Colonic mucosa (tissue), 4 donors: Measurements from ENCODE around the gene RBL2. TPM values are rescaled to one million over a fixed set of nuclear protein-coding genes. Genes with fewer than 3 reads are reported as not detected.
A peak's percentile ranks its signal among the peaks of the same experiment; 100 is the strongest.

Experiments
- DNase-seq: peaks from one replicate; pipeline ENCODE4 v3.0.0-alpha.2; 2020
- H3K27ac ChIP-seq: fragments of 200-600 bp; one replicate; pipeline ENCODE4 v1.8.0; 2021
- H3K27me3 ChIP-seq: fragments of 200-600 bp; one replicate; pipeline ENCODE4 v1.8.0; 2021
- H3K36me3 ChIP-seq: fragments of 200-600 bp; one replicate; pipeline ENCODE4 v1.8.0; 2021
- H3K4me1 ChIP-seq: fragments of 200-600 bp; one replicate; pipeline ENCODE4 v1.8.0; 2021; ENCODE audit warnings: mild to moderate bottlenecking
- H3K4me3 ChIP-seq: fragments of 200-600 bp; one replicate; pipeline ENCODE4 v1.8.0; 2021
- H3K9ac ChIP-seq, 2 donors: one replicate each; pipeline ENCODE4 v1.7.0; 2013; ENCODE audit warnings: control low read depth in 2 of 2, low read depth in 2 of 2, low read length in 2 of 2
- H3K9me3 ChIP-seq: fragments of 200-600 bp; one replicate; pipeline ENCODE4 v1.8.0; 2021
- CTCF ChIP-seq: fragments of 200-600 bp; IDR thresholded peaks from one replicate; pipeline ENCODE4 v1.8.0; 2022; ENCODE audit warnings: antibody characterized with exemption, mild to moderate bottlenecking
- intact Hi-C: fragments of 100-400 bp; cut with DNase I; formaldehyde crosslinking; loops from one replicate; pipeline ENCODE4 v1.14.1; 2022
- total RNA-seq, 2 donors: library from RNA; stranded (reverse); fragmentation: NEBNext Ultra II Directional in 1 of 2; extraction: Animal tissue kit (Norgen Biotek cat#: 25700) in 1 of 2; gene quantifications; one replicate each; pipeline ENCODE4 v1.2.1, GENCODE V29; 2021
- donor health status: healthy.
- donor health status: DM: no; HTN: no; CAD: no.
- donor health status: DM: no; HTN: no; CAD: no.

RBL2 gene
- total RNA-seq, 2 donors from 2014 or later = 46.9 to 61.3 TPM

GRCh38 chr16:53429221-53429943 is 4.9 kb upstream of the RBL2 start:
- Histone ChIP-seq H3K36me3 (no peaks in the 10 kb centered on the region), H3K9me3 (no peaks in the 10 kb centered on the region), H3K27ac (no peak overlapping the region), H3K27me3 (no peaks in the 10 kb centered on the region), H3K4me1 (no peaks in the 10 kb centered on the region), H3K9ac (no peak overlapping the region), H3K4me3 (no peak overlapping the region)
- no peak for TF ChIP-seq CTCF
- intact Hi-C loops = no loop called here
- DNase-seq = no peak

GRCh38 chr16:53430363-53430762 is 3.9 kb upstream of the RBL2 start:
- no peaks in the 10 kb centered on the region for H3K36me3 ChIP-seq
- H3K27ac ChIP-seq = no peak overlapping the region
- H3K27me3 ChIP-seq = no peaks in the 10 kb centered on the region
- H3K4me3 ChIP-seq = no peak overlapping the region
- DNase-seq = no peak
- intact Hi-C loops = no loop called here
- TF ChIP-seq CTCF = no peak
- no peaks in the 10 kb centered on the region for H3K9me3 ChIP-seq
- no peaks in the 10 kb centered on the region for H3K4me1 ChIP-seq
- H3K9ac ChIP-seq = no peak overlapping the region

- H3K4me3 ChIP-seq = peak overlapping the region; percentile 98
- no peaks in the 10 kb centered on the region for H3K9me3 ChIP-seq
- intact Hi-C loops = no loop called here
- no peak overlapping the region for H3K27ac ChIP-seq
- TF ChIP-seq CTCF = no peak
- H3K36me3 ChIP-seq = no peaks in the 10 kb centered on the region
- no peaks in the 10 kb centered on the region for H3K27me3 ChIP-seq
- peak overlapping the region in 1 of 2 donors; percentile 96 for H3K9ac ChIP-seq
- no peak for DNase-seq
- H3K4me1 ChIP-seq = no peaks in the 10 kb centered on the region
Measured at GRCh38 chr16:53433509-53433908, 762 bp upstream of the RBL2 start.

- no peaks in the 10 kb centered on the region for H3K4me1 ChIP-seq
- H3K27ac ChIP-seq = peak overlapping the region; percentile 98
- no peaks in the 10 kb centered on the region for H3K36me3 ChIP-seq
- peak overlapping the region in 1 of 2 donors; percentile 96 for H3K9ac ChIP-seq
- DNase-seq = no peak
- no peaks in the 10 kb centered on the region for H3K27me3 ChIP-seq
- TF ChIP-seq CTCF = no peak
- H3K4me3 ChIP-seq = peak overlapping the region; percentile 98
- intact Hi-C loops = no loop called here
- H3K9me3 ChIP-seq = no peaks in the 10 kb centered on the region
Measured at GRCh38 chr16:53433930-53434376, 318 bp upstream of the RBL2 start.

DNA sequence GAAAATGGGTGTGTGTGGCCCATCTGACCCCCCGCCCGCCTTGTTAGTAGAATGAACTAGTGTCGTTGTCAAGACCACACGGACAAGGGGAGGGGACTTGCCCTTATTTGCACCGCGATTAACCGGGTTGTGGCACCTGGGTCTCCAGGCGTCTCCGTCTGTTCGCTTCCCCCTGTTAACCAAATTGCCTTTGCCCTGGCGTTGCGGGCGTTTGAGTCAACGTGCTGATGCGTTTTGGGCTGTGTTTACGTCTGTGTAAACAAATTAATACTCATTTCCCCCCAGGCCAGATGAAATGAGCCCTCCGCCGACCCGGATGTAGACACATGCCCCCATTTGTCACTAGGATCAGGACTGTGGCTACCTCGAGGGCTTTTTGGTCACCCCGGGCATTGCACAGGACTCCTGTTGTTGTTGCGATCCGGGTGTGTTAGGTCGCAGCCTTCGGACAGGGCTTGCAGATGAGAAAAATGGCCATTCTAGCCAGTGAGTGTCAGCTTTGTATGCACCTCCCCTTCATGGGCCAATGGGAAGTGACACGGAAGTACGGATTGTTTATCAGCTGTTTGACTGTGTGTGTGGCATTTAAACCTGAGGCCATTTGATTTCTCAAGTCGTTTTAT is 906 bp downstream of the RBL2 start:
- DNase-seq = peak; percentile 92
- no peaks in the 10 kb centered on the region for H3K36me3 ChIP-seq
- peak overlapping the region; percentile 98 for H3K4me3 ChIP-seq
- H3K9me3 ChIP-seq = no peaks in the 10 kb centered on the region
- H3K9ac ChIP-seq = peak overlapping the region; percentile 96 to 98
- H3K27ac ChIP-seq = peak overlapping the region; percentile 98
- no peaks in the 10 kb centered on the region for H3K4me1 ChIP-seq
- intact Hi-C loops = no loop called here
- H3K27me3 ChIP-seq = no peaks in the 10 kb centered on the region
- TF ChIP-seq CTCF = no peak
